IMR-90 (cell line): ENCODE measurements around the gene NELFCD. TPM values are rescaled to one million over a fixed set of nuclear protein-coding genes. Genes with fewer than 3 reads are reported as not detected.
A peak's percentile ranks its signal among the peaks of the same experiment; 100 is the strongest.

ENCODE experiments used
- ATAC-seq: fragments of 200-7000 bp; cut with Tn5 transposase; 2 replicates; pipeline ENCODE4 v1.9.1; 2020; ENCODE audit warnings: low read depth, mild to moderate bottlenecking, moderate library complexity
- BruUV-seq: library from RNA; stranded (reverse); fragments of 400-500 nt; replicated peaks from 2 replicates; lab custom pipeline; 2021; lab: Mats Ljungman, UMichigan
- CTCF ChIA-PET: fragments of 300-600 bp; formaldehyde crosslinking; extraction: SDS; loops from one replicate; lab custom pipeline; 2021; ENCODE audit warnings: antibody characterized with exemption; lab: Yijun Ruan, JAX
- POLR2A ChIA-PET: fragments of 300-600 bp; sonication (Branson Sonifier 250); formaldehyde crosslinking; loops from one replicate; lab custom pipeline; 2022; ENCODE audit warnings: antibody characterized with exemption; ENCODE audit not compliant: unreplicated experiment; lab: Charles Lee
- DNase-seq: peaks from one replicate; pipeline ENCODE4 v3.0.0; 2013
- H2AFZ ChIP-seq: replicated peaks from 2 replicates; pipeline ENCODE3; 2013; ENCODE audit warnings: low read length, mild to moderate bottlenecking; ENCODE audit not compliant: poor library complexity
- H2AK5ac ChIP-seq: 2 replicates; pipeline ENCODE4 v1.6.1; 2013; ENCODE audit warnings: low read depth, low read length, inconsistent platforms
- H2AK9ac ChIP-seq: replicated peaks from 2 replicates; pipeline ENCODE3; 2013; ENCODE audit warnings: mild to moderate bottlenecking, low read depth, low read length, moderate library complexity; ENCODE audit not compliant: poor library complexity
- H2BK120ac ChIP-seq: 2 replicates; pipeline ENCODE4 v1.6.1; 2013; ENCODE audit warnings: low read depth, low read length, inconsistent platforms
- H2BK15ac ChIP-seq: 3 replicates; pipeline ENCODE4 v1.6.1; 2013; ENCODE audit warnings: low read depth, low read length, inconsistent platforms
- H2BK20ac ChIP-seq: 2 replicates; pipeline ENCODE4 v1.6.1; 2013; ENCODE audit warnings: low read depth, mild to moderate bottlenecking, inconsistent platforms, low read length, moderate library complexity
- H2BK5ac ChIP-seq: 2 replicates; pipeline ENCODE4 v1.6.1; 2013; ENCODE audit warnings: mild to moderate bottlenecking, low read depth, low read length, inconsistent platforms; ENCODE audit not compliant: poor library complexity, severe bottlenecking
- H3K14ac ChIP-seq: replicated peaks from 2 replicates; pipeline ENCODE4 v1.6.1; 2013; ENCODE audit warnings: low read depth, low read length, inconsistent platforms
- H3K18ac ChIP-seq: 2 replicates; pipeline ENCODE4 v1.6.1; 2013; ENCODE audit warnings: low read depth, low read length, control low read depth
- H3K23ac ChIP-seq: 2 replicates; pipeline ENCODE4 v1.6.1; 2013; ENCODE audit warnings: low read depth, low read length, inconsistent platforms
- H3K27ac ChIP-seq: 2 replicates; pipeline ENCODE4 v1.5.1; 2013; ENCODE audit warnings: mild to moderate bottlenecking, control low read depth, low read length; ENCODE audit not compliant: insufficient read depth
- H3K27me3 ChIP-seq: 2 replicates; pipeline ENCODE4 v1.6.1; 2013; ENCODE audit warnings: low read length; ENCODE audit not compliant: control insufficient read depth, insufficient read depth
- H3K36me3 ChIP-seq: 2 replicates; pipeline ENCODE4 v1.6.1; 2013; ENCODE audit warnings: low read length, mixed read lengths; ENCODE audit not compliant: control insufficient read depth, insufficient read depth
- H3K4ac ChIP-seq: 2 replicates; pipeline ENCODE4 v1.6.1; 2013; ENCODE audit warnings: low read depth, low read length, inconsistent platforms
- H3K4me1 ChIP-seq: 2 replicates; pipeline ENCODE4 v1.6.1; 2013; ENCODE audit warnings: low read length, mixed read lengths; ENCODE audit not compliant: control insufficient read depth, insufficient read depth
- H3K4me2 ChIP-seq: 2 replicates; pipeline ENCODE4 v1.6.1; 2013; ENCODE audit warnings: low read depth, mild to moderate bottlenecking, control low read depth, low read length, moderate library complexity
- H3K4me3 ChIP-seq: 2 replicates; pipeline ENCODE4 v1.5.1; 2013; ENCODE audit warnings: low read depth, mild to moderate bottlenecking, control low read depth, low read length, moderate library complexity; ENCODE audit not compliant: insufficient read depth
- H3K56ac ChIP-seq: 2 replicates; pipeline ENCODE4 v1.6.1; 2013; ENCODE audit warnings: low read length, inconsistent platforms; ENCODE audit not compliant: insufficient read depth; ENCODE audit errors: extremely low read depth
- H3K79me1 ChIP-seq, 2 experiments: 2 replicates each; pipeline ENCODE4 v1.6.1; 2013; ENCODE audit warnings: low read length in 2 of 2, inconsistent platforms in 1 of 2, low read depth in 1 of 2
- H3K9ac ChIP-seq: 2 replicates; pipeline ENCODE4 v1.6.1; 2013; ENCODE audit warnings: low read depth, low read length, control low read depth
- H3K9me1 ChIP-seq: 2 replicates; pipeline ENCODE4 v1.6.1; 2013; ENCODE audit warnings: low read length, inconsistent platforms; ENCODE audit not compliant: insufficient read depth
- H3K9me3 ChIP-seq: 2 replicates; pipeline ENCODE4 v1.6.1; 2013; ENCODE audit warnings: low read length; ENCODE audit not compliant: control insufficient read depth, insufficient read depth
- H4K20me1 ChIP-seq: 2 replicates; pipeline ENCODE4 v1.6.1; 2013; ENCODE audit warnings: low read length, inconsistent platforms; ENCODE audit not compliant: insufficient read depth
- H4K5ac ChIP-seq: 2 replicates; pipeline ENCODE4 v1.6.1; 2013; ENCODE audit warnings: mild to moderate bottlenecking, low read depth, low read length, control low read depth
- H4K8ac ChIP-seq, 2 experiments: 2 replicates each; pipeline ENCODE4 v1.6.1; 2013; ENCODE audit warnings: low read depth in 2 of 2, low read length in 2 of 2, control low read depth in 1 of 2, inconsistent platforms in 1 of 2
- H4K91ac ChIP-seq: 2 replicates; pipeline ENCODE4 v1.6.1; 2013; ENCODE audit warnings: low read depth, low read length, inconsistent platforms; ENCODE audit not compliant: insufficient read depth
- CEBPB ChIP-seq: IDR thresholded peaks from 2 replicates; pipeline ENCODE4 v1.6.1; 2012; ENCODE audit warnings: low read depth, low read length, improper control_type of control experiment
- CHD1 ChIP-seq: IDR thresholded peaks from 2 replicates; pipeline ENCODE4 v1.6.1; 2012; ENCODE audit warnings: low read depth, low read length, improper control_type of control experiment
- CTCF ChIP-seq: conservative IDR thresholded peaks from 2 replicates; pipeline ENCODE4 v1.5.1; 2012; ENCODE audit warnings: mild to moderate bottlenecking, low read depth, low read length, improper control_type of control experiment
- FOS ChIP-seq: fragments of 150-350 bp; IDR thresholded peaks from 2 replicates; pipeline ENCODE4 v1.6.1; 2016; ENCODE audit warnings: low read depth, low read length
- MAFK ChIP-seq: IDR thresholded peaks from 2 replicates; pipeline ENCODE4 v1.6.1; 2012; ENCODE audit warnings: low read depth, low read length, improper control_type of control experiment
- MAZ ChIP-seq: IDR thresholded peaks from 2 replicates; pipeline ENCODE4 v1.6.1; 2012; ENCODE audit warnings: low read depth, mild to moderate bottlenecking, low read length, improper control_type of control experiment, moderate library complexity, borderline replicate concordance
- NFE2L2 ChIP-seq: fragments of 150-350 bp; IDR thresholded peaks from 2 replicates; pipeline ENCODE4 v1.6.1; 2016; ENCODE audit warnings: low read depth, mild to moderate bottlenecking, low read length
- RCOR1 ChIP-seq: IDR thresholded peaks from 2 replicates; pipeline ENCODE4 v1.6.1; 2012; ENCODE audit warnings: mild to moderate bottlenecking, low read length, improper control_type of control experiment; ENCODE audit not compliant: insufficient replicate concordance
- RFX5 ChIP-seq: IDR thresholded peaks from 2 replicates; pipeline ENCODE4 v1.8.0; 2012; ENCODE audit warnings: low read depth, mild to moderate bottlenecking, low read length, moderate library complexity
- USF2 ChIP-seq: fragments of 150-350 bp; IDR thresholded peaks from 2 replicates; pipeline ENCODE4 v1.6.1; 2017; ENCODE audit warnings: mild to moderate bottlenecking, antibody characterized with exemption, low read length, low read depth
- WGBS, 2 experiments: methylation state at CpG; one replicate each; pipeline versions ENCODE4 v1.1.5 to v1.1.7; 2013; ENCODE audit warnings: missing lambda C conversion rate in 2 of 2; ENCODE audit not compliant: insufficient read length in 1 of 2; ENCODE audit errors: extremely low coverage in 2 of 2; 5-methylcytosine and 5-hydroxymethylcytosine counted together
- dilution Hi-C: fragments of 300-500 bp; cut with HindIII; formaldehyde crosslinking; loops from one replicate; pipeline ENCODE4 v1.14.3; 2018; ENCODE audit warnings: low sequenced_read_pairs; ENCODE audit not compliant: unreplicated experiment
- in situ Hi-C: fragments of 300-500 bp; cut with MboI; formaldehyde crosslinking; loops from 3 replicates; pipeline ENCODE4 v1.14.3; 2019; ENCODE audit warnings: low sequenced_read_pairs, inconsistent platforms, mixed read lengths
- intact Hi-C: fragments of 100-400 bp; cut with micrococcal nuclease; formaldehyde crosslinking; loops from 2 replicates; pipeline ENCODE4 v1.10.0; 2022
- polyA plus RNA-seq, 3 experiments: library from polyadenylated mRNA; depleted of rRNA; stranded (reverse); fragments of >200 nt; gene quantifications; 2 replicates each; pipeline ENCODE4 v1.2.3, GENCODE V29; 2012; ENCODE audit warnings: low replicate concordance in 1 of 3
- total RNA-seq: library from RNA; depleted of rRNA; stranded (reverse); fragments of >200 nt; gene quantifications from 2 replicates; pipeline ENCODE4 v1.2.3, GENCODE V29; 2012
- TF ChIP-seq, protein P1 (sequence below): fragments of 150-350 bp; IDR thresholded peaks from 2 replicates; pipeline ENCODE4 v1.6.1; 2016; ENCODE audit warnings: low read depth, mild to moderate bottlenecking, low read length, moderate library complexity, borderline replicate concordance

Gene NELFCD
- total and polyA plus RNA-seq, 2 of the 4 experiments (the other 2 are of a cell fraction) = 88.9 to 94.1 TPM

DNA sequence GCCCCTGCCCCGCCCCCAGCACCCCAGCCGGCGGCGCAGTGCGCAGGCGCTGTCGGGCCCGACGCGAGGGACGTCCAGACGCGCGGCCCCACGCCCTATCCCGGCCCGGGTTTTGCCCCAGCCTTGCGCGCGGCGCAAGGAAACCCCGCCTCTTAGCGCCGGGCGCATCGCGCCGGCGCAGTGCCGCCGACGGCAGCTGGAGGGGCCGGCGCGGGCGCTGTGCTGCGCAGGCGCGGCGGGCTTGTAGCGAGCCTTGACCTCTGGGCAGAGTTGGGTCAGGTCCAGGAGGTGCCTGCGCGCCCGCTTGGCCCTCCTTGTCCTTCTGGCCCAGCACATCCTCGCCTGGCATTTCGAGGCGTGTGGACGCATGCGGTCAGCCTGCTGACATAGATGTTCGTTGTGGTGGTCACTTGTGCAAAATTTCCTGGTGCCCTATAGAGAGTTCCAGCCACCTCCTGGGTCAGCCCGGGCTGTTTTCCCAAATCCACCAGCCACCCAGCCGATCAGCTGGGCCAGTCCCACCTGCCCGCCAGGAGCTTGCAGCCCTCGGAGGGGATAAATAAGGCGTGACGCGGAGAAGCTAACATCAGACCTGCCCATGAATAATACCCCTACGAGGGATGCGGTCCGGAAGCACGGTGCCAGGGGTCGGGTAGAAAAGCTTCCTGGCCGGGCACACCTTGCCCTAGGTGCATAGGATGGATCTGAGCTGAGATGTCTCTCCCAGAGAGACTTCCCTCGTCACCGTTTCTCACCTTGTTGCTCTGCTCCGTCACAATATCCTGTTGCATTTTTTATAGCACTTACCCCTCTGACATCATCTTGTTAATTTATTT, 62.0 kb downstream of the NELFCD start:
- POLR2A ChIA-PET = interaction anchor here (0.6 kb wide), 1 partner anchor 11 kb away, joined by 5 read pairs; the partner anchor contains the start of gene ATP5F1E
- Histone ChIP-seq H3K27ac (peak overlapping the region; percentile 90), H4K20me1 (0 out of 2 replicates have a peak, but pooled peaks cover 5% of the 10 kb centered on the region), H3K18ac (peak overlapping the region; percentile 97), H3K4me3 (peak overlapping the region; percentile 91), H3K4me1 (peaks cover 8% of the 10 kb centered on the region), H3K23ac (no peak overlapping the region), H3K79me1 (peaks cover 19 to 35% of the 10 kb centered on the region in 2 experiments), H4K91ac (peak overlapping the region; percentile 77), H2BK20ac (no peak overlapping the region; the same call in 1 of the 2 replicates), H3K14ac (peak overlapping the region; percentile 47; the same call in 1 of the 2 replicates), H3K4ac (peak overlapping the region; percentile 86), H3K4me2 (peak overlapping the region; percentile 99), H2BK5ac (peak overlapping the region; percentile 76), H2BK120ac (peak overlapping the region; percentile 57; the same call in 1 of the 2 replicates), H2AK5ac (peak overlapping the region; percentile 63; the same call in 1 of the 2 replicates), H2BK15ac (no peak overlapping the region; the same call in 2 of the 3 replicates), H3K27me3 (no peaks in the 10 kb centered on the region), H4K5ac (peak overlapping the region; percentile 99), H3K9ac (peak overlapping the region; percentile 89), H2AFZ (peak overlapping the region; percentile 99), H3K56ac (no peak overlapping the region; the same call in 1 of the 2 replicates), H3K36me3 (peaks cover 2% of the 10 kb centered on the region; the same call in 1 of the 2 replicates), H3K9me3 (no peaks in the 10 kb centered on the region), H4K8ac (peak overlapping the region; percentile 80 to 99), H3K9me1 (0 out of 2 replicates have a peak, but pooled peaks cover 10% of the 10 kb centered on the region), H2AK9ac (peak overlapping the region; percentile 51)
- 0% methylated on average over 11 of the region's 66 CpGs; no CpG with 5 or more reads in 1 of the 2 experiments for WGBS, 2 experiments
- in situ Hi-C loops = loop anchor here (25.0 kb wide), 3 partner anchors 806 to 1656 kb away; partner anchors contain the start of genes ANKRD60 and RBM38
- ATAC-seq (peak; percentile 99), DNase-seq (peak; percentile 85)
- dilution Hi-C loops = no loop called here
- no peak for TF ChIP-seq USF2
- TF ChIP-seq NFE2L2 = no peak
- 0 out of 2 replicates have a peak, but pooled peaks have one; percentile 7 for TF ChIP-seq CTCF
- no peak for TF ChIP-seq MAFK
- TF ChIP-seq CEBPB = no peak
- TF ChIP-seq MAZ = peak; percentile 52; the same call in 1 of the 2 replicates
- TF ChIP-seq, protein P1, sequence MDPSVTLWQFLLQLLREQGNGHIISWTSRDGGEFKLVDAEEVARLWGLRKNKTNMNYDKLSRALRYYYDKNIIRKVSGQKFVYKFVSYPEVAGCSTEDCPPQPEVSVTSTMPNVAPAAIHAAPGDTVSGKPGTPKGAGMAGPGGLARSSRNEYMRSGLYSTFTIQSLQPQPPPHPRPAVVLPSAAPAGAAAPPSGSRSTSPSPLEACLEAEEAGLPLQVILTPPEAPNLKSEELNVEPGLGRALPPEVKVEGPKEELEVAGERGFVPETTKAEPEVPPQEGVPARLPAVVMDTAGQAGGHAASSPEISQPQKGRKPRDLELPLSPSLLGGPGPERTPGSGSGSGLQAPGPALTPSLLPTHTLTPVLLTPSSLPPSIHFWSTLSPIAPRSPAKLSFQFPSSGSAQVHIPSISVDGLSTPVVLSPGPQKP = no peak
- no peak for TF ChIP-seq RFX5
- no peak for TF ChIP-seq CHD1
- TF ChIP-seq RCOR1 = no peak
- no peak for TF ChIP-seq FOS
- CTCF ChIA-PET = interaction anchor here (1.7 kb wide), 1 partner anchor 11 kb away, joined by 5 read pairs; the partner anchor contains the start of gene ATP5F1E
- BruUV-seq = no TSS peak
- intact Hi-C loops = loop anchor here (10.0 kb wide), 1 partner anchor 808 kb away; no protein-coding TSS in a partner anchor
